ENCODE measurements around the gene CHURC1. TPM values are rescaled to one million over a fixed set of nuclear protein-coding genes. Genes with fewer than 3 reads are reported as not detected.

Gene CHURC1
- total and polyA plus RNA-seq, 2 of the 4 experiments (the other 2 are of a cell fraction), result 38.0 to 69.5 TPM

- Histone ChIP-seq H4K8ac (ENCODE audit: low read depth in 2 of 2, low read length in 2 of 2) (no peak overlapping the region), H3K79me1 (ENCODE audit: low read depth in 1 of 2, low read length in 2 of 2) (no peaks in the 10 kb centered on the region), H3K27me3 (ENCODE audit: control insufficient read depth, insufficient read depth, low read length) (peaks cover 58% of the 10 kb centered on the region), H3K9me1 (ENCODE audit: insufficient read depth, low read length) (no peaks in the 10 kb centered on the region), H2AK5ac (ENCODE audit: low read depth, low read length) (no peak overlapping the region), H3K14ac (replicated peaks; ENCODE audit: low read depth, low read length) (no peak overlapping the region), H3K27ac (ENCODE audit: insufficient read depth, low read length) (no peak overlapping the region), H3K4me2 (ENCODE audit: low read depth, low read length) (no peak overlapping the region), H3K4me1 (ENCODE audit: control insufficient read depth, insufficient read depth, low read length) (no peaks in the 10 kb centered on the region), H3K9ac (ENCODE audit: low read depth, low read length) (no peak overlapping the region), H3K9me3 (ENCODE audit: control insufficient read depth, insufficient read depth, low read length) (peaks cover 7% of the 10 kb centered on the region), H3K36me3 (ENCODE audit: control insufficient read depth, insufficient read depth, low read length) (no peaks in the 10 kb centered on the region), H3K4me3 (ENCODE audit: insufficient read depth, low read depth, low read length) (no peak overlapping the region), H4K20me1 (ENCODE audit: insufficient read depth, low read length) (no peaks in the 10 kb centered on the region), H3K56ac (ENCODE audit: extremely low read depth, insufficient read depth, low read length) (no peak overlapping the region), H2BK20ac (ENCODE audit: low read depth, low read length) (no peak overlapping the region), H3K18ac (ENCODE audit: low read depth, low read length) (no peak overlapping the region), H2BK120ac (ENCODE audit: low read depth, low read length) (no peak overlapping the region), H3K23ac (ENCODE audit: low read depth, low read length) (no peak overlapping the region), H4K5ac (ENCODE audit: low read depth, low read length) (no peak overlapping the region), H2AK9ac (replicated peaks; ENCODE audit: low read depth, low read length, poor library complexity) (no peak overlapping the region), H2BK5ac (ENCODE audit: low read depth, low read length, poor library complexity, severe bottlenecking) (no peak overlapping the region), H3K4ac (ENCODE audit: low read depth, low read length) (no peak overlapping the region), H4K91ac (ENCODE audit: insufficient read depth, low read depth, low read length) (no peak overlapping the region), H2AFZ (replicated peaks; ENCODE audit: low read length, poor library complexity) (no peak overlapping the region), H2BK15ac (ENCODE audit: low read depth, low read length) (no peak overlapping the region)
- ATAC-seq (ENCODE audit: low read depth) (no peak), DNase-seq (no peak)
- ChIA-PET CTCF (interaction anchor here (1.6 kb wide), 1 partner anchor 12 kb away, joined by 4 read pairs; no protein-coding TSS in a partner anchor), POLR2A (ENCODE audit: unreplicated experiment) (no interaction called here)
- TF ChIP-seq RCOR1 (IDR thresholded peaks at IDR 0.05; ENCODE audit: insufficient replicate concordance, low read length) (no peak), ELK1 (IDR thresholded peaks at IDR 0.05; ENCODE audit: borderline replicate concordance, low read depth, low read length) (no peak), POLR2A (IDR thresholded peaks at IDR 0.05; ENCODE audit: low read depth, low read length) (no peak), SMC3 (IDR thresholded peaks at IDR 0.05; ENCODE audit: low read depth, low read length) (no peak)
- intact Hi-C loops (cut with micrococcal nuclease) (no loop called here), in situ Hi-C loops (cut with MboI; ENCODE audit: low sequenced_read_pairs) (no loop called here), dilution Hi-C loops (cut with HindIII; ENCODE audit: low sequenced_read_pairs, unreplicated experiment) (no loop called here)
- BruUV-seq (replicated peaks), result no TSS peak
- WGBS, 2 experiments (ENCODE audit: extremely low coverage in 2 of 2, insufficient read length in 1 of 2), result no CpG with 5 or more reads among the region's 1 CpG
Measured at GRCh38 chr14:64868841-64869240, 45.4 kb upstream of the CHURC1 start.
